Measurements from ENCODE around the gene CRB2.

The CRB2 gene

GRCh38 chr9:123371805-123372590 is 16.0 kb downstream of the CRB2 start:
- Histone ChIP-seq H3K4me3 (ENCODE audit: low read depth in 1 of 2, low read length in 2 of 2) (no peak overlapping the region), H4K20me1 (ENCODE audit: insufficient read depth, low read length) (no peaks in the 10 kb centered on the region), H3K36me3 (ENCODE audit: insufficient read depth, low read length) (no peaks in the 10 kb centered on the region), H3K79me2 (ENCODE audit: insufficient read depth, low read length) (no peaks in the 10 kb centered on the region), H3K9ac (ENCODE audit: low read depth, low read length) (no peak overlapping the region), H3K27ac (ENCODE audit: low read length) (no peak overlapping the region), H3K4me1 (ENCODE audit: insufficient read depth, low read length) (peaks cover 13% of the 10 kb centered on the region), H3K4me2 (ENCODE audit: insufficient read depth, low read length) (no peak overlapping the region), H3K27me3 (ENCODE audit: insufficient read depth, low read length, poor library complexity) (no peaks in the 10 kb centered on the region), H3K9me3 (ENCODE audit: insufficient read depth, low read length, severe bottlenecking) (no peaks in the 10 kb centered on the region), H2AFZ (ENCODE audit: low read depth, low read length) (no peak overlapping the region)
- ATAC-seq (ENCODE audit: insufficient read depth, low read depth), result no peak
- no peak for DNase-seq
- TF ChIP-seq EZH2 (IDR thresholded peaks at IDR 0.05; ENCODE audit: borderline replicate concordance, low read depth, low read length, severe bottlenecking), result no peak
- no peak for TF ChIP-seq CTCF (IDR thresholded peaks at IDR 0.05; ENCODE audit: borderline replicate concordance, extremely low read depth, low read length, poor library complexity, severe bottlenecking)

GRCh38 chr9:123372766-123373446 is 16.9 kb downstream of the CRB2 start:
- no peaks in the 10 kb centered on the region for H3K36me3 ChIP-seq (ENCODE audit: insufficient read depth, low read length)
- H3K4me1 ChIP-seq (ENCODE audit: insufficient read depth, low read length), result peaks cover 13% of the 10 kb centered on the region
- no peak overlapping the region for H2AFZ ChIP-seq (ENCODE audit: low read depth, low read length)
- ATAC-seq (ENCODE audit: insufficient read depth, low read depth), result no peak
- no peak for DNase-seq
- no peak overlapping the region for H3K9ac ChIP-seq (ENCODE audit: low read depth, low read length)
- H3K4me3 ChIP-seq (ENCODE audit: low read depth in 1 of 2, low read length in 2 of 2), result no peak overlapping the region
- H4K20me1 ChIP-seq (ENCODE audit: insufficient read depth, low read length), result no peaks in the 10 kb centered on the region
- no peaks in the 10 kb centered on the region for H3K79me2 ChIP-seq (ENCODE audit: insufficient read depth, low read length)
- TF ChIP-seq EZH2 (IDR thresholded peaks at IDR 0.05; ENCODE audit: borderline replicate concordance, low read depth, low read length, severe bottlenecking) (no peak), CTCF (IDR thresholded peaks at IDR 0.05; ENCODE audit: borderline replicate concordance, extremely low read depth, low read length, poor library complexity, severe bottlenecking) (no peak)
- H3K9me3 ChIP-seq (ENCODE audit: insufficient read depth, low read length, severe bottlenecking), result no peaks in the 10 kb centered on the region
- H3K4me2 ChIP-seq (ENCODE audit: insufficient read depth, low read length), result no peak overlapping the region
- H3K27me3 ChIP-seq (ENCODE audit: insufficient read depth, low read length, poor library complexity), result no peaks in the 10 kb centered on the region
- no peak overlapping the region for H3K27ac ChIP-seq (ENCODE audit: low read length)

- no peak overlapping the region for H3K27ac ChIP-seq (ENCODE audit: low read length)
- ATAC-seq (ENCODE audit: insufficient read depth, low read depth) (no peak), DNase-seq (no peak)
- H2AFZ ChIP-seq (ENCODE audit: low read depth, low read length), result no peak overlapping the region
- H3K4me2 ChIP-seq (ENCODE audit: insufficient read depth, low read length), result no peak overlapping the region
- peaks cover 13% of the 10 kb centered on the region for H3K4me1 ChIP-seq (ENCODE audit: insufficient read depth, low read length)
- no peak for TF ChIP-seq CTCF (IDR thresholded peaks at IDR 0.05; ENCODE audit: borderline replicate concordance, extremely low read depth, low read length, poor library complexity, severe bottlenecking)
- no peak for TF ChIP-seq EZH2 (IDR thresholded peaks at IDR 0.05; ENCODE audit: borderline replicate concordance, low read depth, low read length, severe bottlenecking)
- no peaks in the 10 kb centered on the region for H3K36me3 ChIP-seq (ENCODE audit: insufficient read depth, low read length)
- H3K79me2 ChIP-seq (ENCODE audit: insufficient read depth, low read length), result no peaks in the 10 kb centered on the region
- no peak overlapping the region for H3K9ac ChIP-seq (ENCODE audit: low read depth, low read length)
- no peaks in the 10 kb centered on the region for H4K20me1 ChIP-seq (ENCODE audit: insufficient read depth, low read length)
- H3K9me3 ChIP-seq (ENCODE audit: insufficient read depth, low read length, severe bottlenecking), result no peaks in the 10 kb centered on the region
- no peak overlapping the region for H3K4me3 ChIP-seq (ENCODE audit: low read depth in 1 of 2, low read length in 2 of 2)
- H3K27me3 ChIP-seq (ENCODE audit: insufficient read depth, low read length, poor library complexity), result no peaks in the 10 kb centered on the region
These were observed 17.5 kb downstream of the CRB2 start for GRCh38 chr9:123373447-123373923.
